Activated naive CD8-positive, alpha-beta T cell treated with anti-CD3 and anti-CD28 coated beads, Interleukin-2, amount 50 U/mL, for 24 hours (primary cell): Measurements from ENCODE around the gene SCN8A.

Source experiments
- ATAC-seq: fragments of 150-1000 bp; cut with Tn5 transposase; one replicate; pipeline ENCODE4 v1.10.0; 2021
- DNase-seq: peaks from one replicate; pipeline ENCODE4 v3.0.0; 2021
- H3K27ac Mint-ChIP-seq: one replicate; pipeline ENCODE4 v1.8.0; 2021; ENCODE audit warnings: mild to moderate bottlenecking, mixed read lengths
- H3K27me3 Mint-ChIP-seq: one replicate; pipeline ENCODE4 v1.8.0; 2021; ENCODE audit warnings: mixed read lengths
- H3K36me3 Mint-ChIP-seq: one replicate; pipeline ENCODE4 v1.8.0; 2021; ENCODE audit warnings: low read depth, mixed read lengths
- H3K4me1 Mint-ChIP-seq: one replicate; pipeline ENCODE4 v1.8.0; 2021; ENCODE audit warnings: mixed read lengths
- H3K4me3 Mint-ChIP-seq: one replicate; pipeline ENCODE4 v1.8.0; 2021; ENCODE audit warnings: mild to moderate bottlenecking, moderate library complexity, mixed read lengths
- H3K9me3 Mint-ChIP-seq: one replicate; pipeline ENCODE4 v1.8.0; 2021; ENCODE audit warnings: mixed read lengths

The SCN8A gene

GRCh38 chr12:51801027-51801426 lies 210.0 kb downstream of the SCN8A start:
- H3K27me3 Mint-ChIP-seq: no peaks in the 10 kb centered on the region
- H3K4me1 Mint-ChIP-seq: no peaks in the 10 kb centered on the region
- H3K4me3 Mint-ChIP-seq: no peak overlapping the region
- no peak for DNase-seq
- no peaks in the 10 kb centered on the region for H3K9me3 Mint-ChIP-seq
- no peak overlapping the region for H3K27ac Mint-ChIP-seq
- H3K36me3 Mint-ChIP-seq: no peaks in the 10 kb centered on the region
- ATAC-seq: no peak

- DNase-seq (no peak), ATAC-seq (no peak)
- no peak overlapping the region for H3K4me3 Mint-ChIP-seq
- no peaks in the 10 kb centered on the region for H3K9me3 Mint-ChIP-seq
- H3K27me3 Mint-ChIP-seq: no peaks in the 10 kb centered on the region
- no peaks in the 10 kb centered on the region for H3K36me3 Mint-ChIP-seq
- H3K4me1 Mint-ChIP-seq: no peaks in the 10 kb centered on the region
- no peak overlapping the region for H3K27ac Mint-ChIP-seq
Measured at GRCh38 chr12:51806896-51807295, 215.9 kb downstream of the SCN8A start.

- H3K27ac Mint-ChIP-seq: no peak overlapping the region
Measured at GRCh38 chr12:51809193-51809592, 218.2 kb downstream of the SCN8A start.

GRCh38 chr12:51811203-51812202 lies 220.5 kb downstream of the SCN8A start:
- Mint-ChIP-seq H3K36me3 (no peaks in the 10 kb centered on the region), H3K4me3 (no peak overlapping the region)

More at GRCh38 chr12:51809193-51809592, 218.2 kb downstream of the SCN8A start:
- ATAC-seq: no peak
- Mint-ChIP-seq H3K4me3 (no peak overlapping the region), H3K27me3 (no peaks in the 10 kb centered on the region), H3K4me1 (no peaks in the 10 kb centered on the region), H3K9me3 (no peaks in the 10 kb centered on the region), H3K36me3 (no peaks in the 10 kb centered on the region)
- DNase-seq: no peak

GRCh38 chr12:51812871-51813270 lies 221.8 kb downstream of the SCN8A start:
- peaks cover 7% of the 10 kb centered on the region for H3K4me1 Mint-ChIP-seq
- DNase-seq: no peak
- no peak overlapping the region for H3K27ac Mint-ChIP-seq
- H3K9me3 Mint-ChIP-seq: no peaks in the 10 kb centered on the region
- peaks cover 11% of the 10 kb centered on the region for H3K27me3 Mint-ChIP-seq
- no peaks in the 10 kb centered on the region for H3K36me3 Mint-ChIP-seq
- peak; percentile 31 for ATAC-seq
- no peak overlapping the region for H3K4me3 Mint-ChIP-seq

More at GRCh38 chr12:51811203-51812202, 220.5 kb downstream of the SCN8A start:
- Mint-ChIP-seq H3K9me3 (no peaks in the 10 kb centered on the region), H3K27ac (no peak overlapping the region), H3K4me1 (peaks cover 7% of the 10 kb centered on the region), H3K27me3 (peaks cover 11% of the 10 kb centered on the region)
- no peak for DNase-seq
- ATAC-seq: no peak

- no peak overlapping the region for H3K27ac Mint-ChIP-seq
- H3K36me3 Mint-ChIP-seq: no peaks in the 10 kb centered on the region
- H3K4me1 Mint-ChIP-seq: peaks cover 7% of the 10 kb centered on the region
- ATAC-seq (peak; percentile 37), DNase-seq (no peak)
- H3K27me3 Mint-ChIP-seq: peaks cover 11% of the 10 kb centered on the region
- no peaks in the 10 kb centered on the region for H3K9me3 Mint-ChIP-seq
- H3K4me3 Mint-ChIP-seq: peak overlapping the region; percentile 25
Measured at GRCh38 chr12:51813931-51814310, 222.9 kb downstream of the SCN8A start.

GRCh38 chr12:51814311-51815088 lies 223.5 kb downstream of the SCN8A start:
- Mint-ChIP-seq H3K27me3 (peaks cover 11% of the 10 kb centered on the region), H3K4me3 (peak overlapping the region; percentile 76), H3K36me3 (no peaks in the 10 kb centered on the region), H3K9me3 (no peaks in the 10 kb centered on the region), H3K4me1 (peaks cover 8% of the 10 kb centered on the region), H3K27ac (peak overlapping the region; percentile 44)
- ATAC-seq (peak; percentile 70), DNase-seq (peak; percentile 77)

GRCh38 chr12:51815571-51815970 lies 224.5 kb downstream of the SCN8A start:
- Mint-ChIP-seq H3K27me3 (peaks cover 11% of the 10 kb centered on the region), H3K36me3 (no peaks in the 10 kb centered on the region), H3K4me3 (peak overlapping the region; percentile 76), H3K9me3 (no peaks in the 10 kb centered on the region), H3K27ac (no peak overlapping the region), H3K4me1 (peaks cover 15% of the 10 kb centered on the region)
- no peak for ATAC-seq
- no peak for DNase-seq

- Mint-ChIP-seq H3K9me3 (no peaks in the 10 kb centered on the region), H3K27me3 (peaks cover 11% of the 10 kb centered on the region), H3K36me3 (no peaks in the 10 kb centered on the region), H3K4me1 (peaks cover 19% of the 10 kb centered on the region), H3K4me3 (no peak overlapping the region), H3K27ac (no peak overlapping the region)
- DNase-seq: no peak
- no peak for ATAC-seq
Measured at GRCh38 chr12:51817027-51817953, 226.3 kb downstream of the SCN8A start.

GRCh38 chr12:51818086-51818485 lies 227.1 kb downstream of the SCN8A start:
- H3K27ac Mint-ChIP-seq: no peak overlapping the region
- peaks cover 11% of the 10 kb centered on the region for H3K27me3 Mint-ChIP-seq
- DNase-seq (no peak), ATAC-seq (no peak)
- peaks cover 27% of the 10 kb centered on the region for H3K4me1 Mint-ChIP-seq
- H3K36me3 Mint-ChIP-seq: no peaks in the 10 kb centered on the region
- H3K4me3 Mint-ChIP-seq: no peak overlapping the region
- no peaks in the 10 kb centered on the region for H3K9me3 Mint-ChIP-seq

GRCh38 chr12:51818566-51819300 lies 227.7 kb downstream of the SCN8A start:
- Mint-ChIP-seq H3K36me3 (no peaks in the 10 kb centered on the region), H3K27ac (no peak overlapping the region), H3K9me3 (no peaks in the 10 kb centered on the region), H3K27me3 (peaks cover 11% of the 10 kb centered on the region), H3K4me3 (no peak overlapping the region), H3K4me1 (peaks cover 27% of the 10 kb centered on the region)
- DNase-seq (no peak), ATAC-seq (no peak)

GRCh38 chr12:51819736-51820525 lies 228.9 kb downstream of the SCN8A start:
- Mint-ChIP-seq H3K4me1 (peaks cover 27% of the 10 kb centered on the region), H3K9me3 (no peaks in the 10 kb centered on the region), H3K27ac (peak overlapping the region; percentile 59), H3K4me3 (peak overlapping the region; percentile 63), H3K27me3 (peaks cover 11% of the 10 kb centered on the region), H3K36me3 (no peaks in the 10 kb centered on the region)
- no peak for DNase-seq
- no peak for ATAC-seq
